Ishikawa (cell line): ENCODE data around the gene DIP2C.

Source experiments
- CREB1 ChIP-seq: IDR thresholded peaks from 2 replicates; pipeline ENCODE4 v1.6.1; 2012; ENCODE audit warnings: low read depth
- RAD21 ChIP-seq: IDR thresholded peaks from 2 replicates; pipeline ENCODE4 v1.6.1; 2012; ENCODE audit warnings: low read depth
- TAF1 ChIP-seq: IDR thresholded peaks from 2 replicates; pipeline ENCODE4 v1.6.1; 2012; ENCODE audit warnings: low read depth, mild to moderate bottlenecking
- TEAD4 ChIP-seq: IDR thresholded peaks from 2 replicates; pipeline ENCODE4 v1.6.1; 2012
- YY1 ChIP-seq: IDR thresholded peaks from 2 replicates; pipeline ENCODE4 v1.6.1; 2012; ENCODE audit warnings: low read depth
- TF ChIP-seq, protein P1 (sequence below): IDR thresholded peaks from 2 replicates; pipeline ENCODE4 v1.6.1; 2012; ENCODE audit warnings: low read depth, mild to moderate bottlenecking

DNA sequence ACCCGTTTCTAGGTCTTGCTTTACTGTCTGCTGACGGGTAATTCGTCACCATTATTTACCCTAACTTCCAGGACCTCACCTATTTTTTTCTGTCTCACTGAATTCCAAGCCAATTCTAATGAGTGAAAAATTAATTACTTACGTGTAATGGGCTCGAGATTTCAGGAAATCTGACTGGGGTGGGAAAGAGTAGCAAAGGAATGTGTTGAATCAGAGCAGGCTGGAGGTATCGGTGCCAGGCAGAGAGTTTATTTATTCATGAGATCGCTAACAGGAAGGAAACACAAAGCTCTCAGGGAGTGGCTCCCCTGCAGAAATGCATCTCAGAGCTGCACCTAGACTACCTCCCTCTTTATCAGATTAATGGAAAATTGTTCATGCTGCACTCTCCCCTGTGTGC is 4.0 kb upstream of the DIP2C start:
- TF ChIP-seq CREB1: no peak
- no peak for TF ChIP-seq TEAD4
- TF ChIP-seq YY1: no peak
- TF ChIP-seq, protein P1, sequence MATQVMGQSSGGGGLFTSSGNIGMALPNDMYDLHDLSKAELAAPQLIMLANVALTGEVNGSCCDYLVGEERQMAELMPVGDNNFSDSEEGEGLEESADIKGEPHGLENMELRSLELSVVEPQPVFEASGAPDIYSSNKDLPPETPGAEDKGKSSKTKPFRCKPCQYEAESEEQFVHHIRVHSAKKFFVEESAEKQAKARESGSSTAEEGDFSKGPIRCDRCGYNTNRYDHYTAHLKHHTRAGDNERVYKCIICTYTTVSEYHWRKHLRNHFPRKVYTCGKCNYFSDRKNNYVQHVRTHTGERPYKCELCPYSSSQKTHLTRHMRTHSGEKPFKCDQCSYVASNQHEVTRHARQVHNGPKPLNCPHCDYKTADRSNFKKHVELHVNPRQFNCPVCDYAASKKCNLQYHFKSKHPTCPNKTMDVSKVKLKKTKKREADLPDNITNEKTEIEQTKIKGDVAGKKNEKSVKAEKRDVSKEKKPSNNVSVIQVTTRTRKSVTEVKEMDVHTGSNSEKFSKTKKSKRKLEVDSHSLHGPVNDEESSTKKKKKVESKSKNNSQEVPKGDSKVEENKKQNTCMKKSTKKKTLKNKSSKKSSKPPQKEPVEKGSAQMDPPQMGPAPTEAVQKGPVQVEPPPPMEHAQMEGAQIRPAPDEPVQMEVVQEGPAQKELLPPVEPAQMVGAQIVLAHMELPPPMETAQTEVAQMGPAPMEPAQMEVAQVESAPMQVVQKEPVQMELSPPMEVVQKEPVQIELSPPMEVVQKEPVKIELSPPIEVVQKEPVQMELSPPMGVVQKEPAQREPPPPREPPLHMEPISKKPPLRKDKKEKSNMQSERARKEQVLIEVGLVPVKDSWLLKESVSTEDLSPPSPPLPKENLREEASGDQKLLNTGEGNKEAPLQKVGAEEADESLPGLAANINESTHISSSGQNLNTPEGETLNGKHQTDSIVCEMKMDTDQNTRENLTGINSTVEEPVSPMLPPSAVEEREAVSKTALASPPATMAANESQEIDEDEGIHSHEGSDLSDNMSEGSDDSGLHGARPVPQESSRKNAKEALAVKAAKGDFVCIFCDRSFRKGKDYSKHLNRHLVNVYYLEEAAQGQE: no peak
- TF ChIP-seq RAD21: no peak
- no peak for TF ChIP-seq TAF1
